Esophagus muscularis mucosa (tissue), 4 donors: ENCODE data around the gene HAVCR1. TPM values are rescaled to one million over a fixed set of nuclear protein-coding genes. Genes with fewer than 3 reads are reported as not detected.
A peak's percentile ranks its signal among the peaks of the same experiment; 100 is the strongest.

Experiments used
- DNase-seq: peaks from one replicate; pipeline ENCODE4 v3.0.0-alpha.2; 2017; ENCODE audit errors: extremely low spot score
- H3K27ac ChIP-seq, 4 donors: fragments of 200-600 bp; sonication (generic); replicated peaks in 1 of 4; 1 replicate in 3 of 4; 2 replicates in 1 of 4; pipeline ENCODE4 v1.5.1; 2016 to 2019; ENCODE audit warnings: mild to moderate bottlenecking in 1 of 4
- H3K27me3 ChIP-seq, 4 donors: fragments of 200-600 bp; sonication (generic); one replicate each; pipeline versions ENCODE4 v1.5.1 to v1.6.0; 2016 to 2019
- H3K36me3 ChIP-seq, 4 donors: fragments of 200-600 bp; sonication (generic); one replicate each; pipeline ENCODE4 v1.5.1; 2016 to 2019
- H3K4me1 ChIP-seq, 4 donors: fragments of 200-600 bp; sonication (generic); one replicate each; pipeline ENCODE4 v1.5.1; 2016 to 2019
- H3K4me3 ChIP-seq, 4 donors: fragments of 200-600 bp; sonication (generic); 1 replicate in 2 of 4; 2 replicates in 2 of 4; pipeline ENCODE4 v1.5.1; 2016 to 2019; ENCODE audit warnings: mild to moderate bottlenecking in 4 of 4, moderate library complexity in 1 of 4
- H3K9me3 ChIP-seq, 4 donors: fragments of 200-600 bp; sonication (generic); 1 replicate in 3 of 4; 2 replicates in 1 of 4; pipeline ENCODE4 v1.5.1; 2016 to 2019
- EP300 ChIP-seq: sonication (generic); formaldehyde crosslinking; IDR thresholded peaks from one replicate; pipeline ENCODE4 v1.6.1; 2017; ENCODE audit warnings: antibody characterized with exemption
- POLR2A ChIP-seq: fragments of 450-650 bp; IDR thresholded peaks from one replicate; pipeline ENCODE4 v1.6.1; 2017; ENCODE audit warnings: antibody characterized with exemption, moderate library complexity, mild to moderate bottlenecking, low read depth
- POLR2AphosphoS5 ChIP-seq, 2 donors: sonication (generic); formaldehyde crosslinking; IDR thresholded peaks; one replicate each; pipeline ENCODE4 v1.6.1; 2017; ENCODE audit warnings: antibody characterized with exemption in 2 of 2
- WGBS: methylation state at CpG from one replicate; pipeline ENCODE4 v1.1.5; 2018; 5-methylcytosine and 5-hydroxymethylcytosine counted together
- intact Hi-C: fragments of 100-400 bp; cut with DNase I; formaldehyde crosslinking; loops from one replicate; pipeline ENCODE4 v1.15.1; 2023
- total RNA-seq, 4 donors: library from RNA; depleted of rRNA; stranded (reverse); fragments of >200 nt; gene quantifications; one replicate each; pipeline versions ENCODE4 v1.1.0 to v1.2.1, GENCODE V29; 2016
- TF ChIP-seq, protein P1 (sequence below), 3 experiments: fragments of 200-600 bp in 2 of 3; fragments of 450-650 bp in 1 of 3; sonication (generic) in 2 of 3; IDR thresholded peaks; one replicate each; pipeline ENCODE4 v1.5.1; 2017 to 2019; ENCODE audit warnings: antibody characterized with exemption in 3 of 3, mild to moderate bottlenecking in 2 of 3, moderate library complexity in 1 of 3

Gene HAVCR1
- total RNA-seq, result under 1 TPM in 1 of 4 donors, not detected in 3; 0.17 TPM

DNA sequence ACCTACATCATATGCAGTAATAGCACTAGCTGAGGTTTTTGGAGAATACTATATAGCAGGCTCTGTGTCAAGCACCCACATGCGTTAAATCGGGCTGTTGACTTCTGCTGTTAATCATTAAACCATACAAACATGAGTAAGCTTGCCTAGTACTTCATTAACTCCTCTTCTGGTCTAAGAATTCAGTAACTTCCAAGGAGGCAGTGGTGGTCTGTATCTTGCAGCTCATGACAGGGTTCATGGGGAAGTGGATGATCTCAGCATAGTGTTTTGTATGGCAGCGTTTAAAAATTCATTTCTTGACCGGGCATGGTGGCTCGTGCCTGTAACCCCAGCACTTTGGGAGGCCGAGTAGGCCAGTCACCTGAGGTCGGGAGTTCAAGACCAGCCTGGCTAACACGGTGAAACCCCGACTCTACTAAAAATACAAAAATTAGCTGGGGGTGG, at the start of gene HAVCR1:
Gene HAVCR1 (minus strand): TSS at position 24 of the 447 bp plus-strand sequence. CDS start 1,173 bp downstream, outside the sequence.
- H3K27me3 ChIP-seq, result no peaks in the 10 kb centered on the region
- no peak for TF ChIP-seq POLR2A
- TF ChIP-seq, protein P1, sequence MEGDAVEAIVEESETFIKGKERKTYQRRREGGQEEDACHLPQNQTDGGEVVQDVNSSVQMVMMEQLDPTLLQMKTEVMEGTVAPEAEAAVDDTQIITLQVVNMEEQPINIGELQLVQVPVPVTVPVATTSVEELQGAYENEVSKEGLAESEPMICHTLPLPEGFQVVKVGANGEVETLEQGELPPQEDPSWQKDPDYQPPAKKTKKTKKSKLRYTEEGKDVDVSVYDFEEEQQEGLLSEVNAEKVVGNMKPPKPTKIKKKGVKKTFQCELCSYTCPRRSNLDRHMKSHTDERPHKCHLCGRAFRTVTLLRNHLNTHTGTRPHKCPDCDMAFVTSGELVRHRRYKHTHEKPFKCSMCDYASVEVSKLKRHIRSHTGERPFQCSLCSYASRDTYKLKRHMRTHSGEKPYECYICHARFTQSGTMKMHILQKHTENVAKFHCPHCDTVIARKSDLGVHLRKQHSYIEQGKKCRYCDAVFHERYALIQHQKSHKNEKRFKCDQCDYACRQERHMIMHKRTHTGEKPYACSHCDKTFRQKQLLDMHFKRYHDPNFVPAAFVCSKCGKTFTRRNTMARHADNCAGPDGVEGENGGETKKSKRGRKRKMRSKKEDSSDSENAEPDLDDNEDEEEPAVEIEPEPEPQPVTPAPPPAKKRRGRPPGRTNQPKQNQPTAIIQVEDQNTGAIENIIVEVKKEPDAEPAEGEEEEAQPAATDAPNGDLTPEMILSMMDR (IDR thresholded peaks at IDR 0.05), result no peak
- TF ChIP-seq POLR2AphosphoS5 (IDR thresholded peaks at IDR 0.05), result no peak
- no peak for TF ChIP-seq EP300
- no peaks in the 10 kb centered on the region for H3K9me3 ChIP-seq
- H3K4me1 ChIP-seq, result no peaks in the 10 kb centered on the region
- no peak within 1 kb of the TSS for H3K4me3 ChIP-seq
- H3K36me3 ChIP-seq, result no peaks in the 10 kb centered on the region
- intact Hi-C loops, result no loop called here
- whole genome bisulfite sequencing, result 87% methylated on average over 9 of the region's 9 CpGs
- H3K27ac ChIP-seq, result no peak within 1 kb of the TSS
- DNase-seq, result no peak

DNA sequence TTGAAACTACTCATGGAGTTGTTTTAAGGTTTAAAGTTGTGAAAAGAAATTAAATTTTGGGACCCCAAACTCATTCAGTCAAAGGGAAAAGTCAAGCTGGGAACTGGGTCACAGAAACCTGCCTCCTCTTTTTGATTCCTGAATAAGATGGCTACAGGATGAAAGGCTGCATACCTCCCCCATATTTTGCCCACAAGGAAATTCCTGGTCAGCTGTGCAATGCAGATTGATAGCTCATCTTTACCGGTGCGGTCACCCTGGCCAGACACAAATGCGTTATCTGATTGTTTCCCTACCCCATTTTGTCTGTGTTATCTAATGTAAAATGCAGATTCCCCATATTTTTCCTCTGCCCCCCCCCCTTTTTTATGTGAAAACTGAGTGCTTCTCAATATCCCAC, 48.6 kb upstream of the HAVCR1 start:
- intact Hi-C loops, result no loop called here
- TF ChIP-seq EP300 (no peak), POLR2A (no peak), POLR2AphosphoS5 (IDR thresholded peaks at IDR 0.05) (no peak)
- TF ChIP-seq, protein P1 (IDR thresholded peaks at IDR 0.05), result no peak
- H3K36me3 ChIP-seq, result no peaks in the 10 kb centered on the region
- WGBS, result 67% methylated on average over 3 of the region's 3 CpGs
- no peaks in the 10 kb centered on the region for H3K4me1 ChIP-seq
- no peaks in the 10 kb centered on the region for H3K9me3 ChIP-seq
- no peak overlapping the region for H3K27ac ChIP-seq
- peak overlapping the region in 3 of 4 donors; percentile 4 to 28 (median 22) for H3K4me3 ChIP-seq
- H3K27me3 ChIP-seq, result no peaks in the 10 kb centered on the region
- DNase-seq, result no peak

DNA sequence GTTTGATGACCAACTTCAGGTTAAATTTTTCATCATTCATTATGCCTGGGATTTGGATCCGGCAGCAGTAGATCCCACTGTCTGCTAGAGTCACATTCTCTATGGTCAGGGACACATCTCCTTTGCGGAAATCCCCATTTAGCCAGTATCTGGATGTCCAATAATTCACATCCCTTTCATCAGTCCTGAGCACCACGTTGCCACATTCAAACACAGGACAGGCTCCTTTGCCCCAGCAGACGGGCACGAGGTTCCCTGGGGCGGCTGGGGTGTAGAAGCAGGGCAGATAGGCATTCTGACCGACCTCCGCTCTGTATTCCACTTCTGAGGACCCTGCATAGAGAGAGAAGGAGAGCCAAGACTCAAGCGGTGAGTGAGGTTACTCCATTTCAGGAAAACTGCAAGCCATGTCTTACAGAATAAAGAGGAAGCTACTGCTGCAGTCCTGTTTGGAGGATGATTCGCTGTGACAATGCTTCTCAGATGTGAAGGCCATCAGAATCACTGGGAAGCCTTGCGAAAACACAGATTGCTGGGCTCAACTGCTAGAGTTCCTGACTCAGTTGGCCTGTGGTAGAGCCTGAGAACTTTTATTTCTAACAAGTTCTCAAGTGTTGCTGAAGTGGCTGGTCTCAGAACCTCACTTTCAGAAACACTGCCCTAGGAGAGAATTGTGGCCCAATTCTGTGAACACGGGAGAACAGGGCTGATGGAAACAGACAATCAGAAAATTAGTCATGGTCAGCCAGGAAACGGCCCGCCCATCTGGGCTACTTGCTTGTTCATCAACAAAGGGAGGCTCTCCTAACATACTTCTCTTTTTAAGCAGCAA, 47.9 kb upstream of the HAVCR1 start:
- no peaks in the 10 kb centered on the region for H3K36me3 ChIP-seq
- DNase-seq, result no peak
- TF ChIP-seq, protein P1 (IDR thresholded peaks at IDR 0.05), result no peak
- no peak for TF ChIP-seq POLR2AphosphoS5 (IDR thresholded peaks at IDR 0.05)
- no peak for TF ChIP-seq EP300
- no peak for TF ChIP-seq POLR2A
- no peak overlapping the region for H3K4me3 ChIP-seq
- intact Hi-C loops, result no loop called here
- H3K4me1 ChIP-seq, result no peaks in the 10 kb centered on the region
- H3K27me3 ChIP-seq, result no peaks in the 10 kb centered on the region
- H3K9me3 ChIP-seq, result no peaks in the 10 kb centered on the region
- H3K27ac ChIP-seq, result peak overlapping the region in 3 of 4 donors; percentile 31 to 53 (median 45)
- WGBS, result 73% methylated on average over 13 of the region's 14 CpGs

DNA sequence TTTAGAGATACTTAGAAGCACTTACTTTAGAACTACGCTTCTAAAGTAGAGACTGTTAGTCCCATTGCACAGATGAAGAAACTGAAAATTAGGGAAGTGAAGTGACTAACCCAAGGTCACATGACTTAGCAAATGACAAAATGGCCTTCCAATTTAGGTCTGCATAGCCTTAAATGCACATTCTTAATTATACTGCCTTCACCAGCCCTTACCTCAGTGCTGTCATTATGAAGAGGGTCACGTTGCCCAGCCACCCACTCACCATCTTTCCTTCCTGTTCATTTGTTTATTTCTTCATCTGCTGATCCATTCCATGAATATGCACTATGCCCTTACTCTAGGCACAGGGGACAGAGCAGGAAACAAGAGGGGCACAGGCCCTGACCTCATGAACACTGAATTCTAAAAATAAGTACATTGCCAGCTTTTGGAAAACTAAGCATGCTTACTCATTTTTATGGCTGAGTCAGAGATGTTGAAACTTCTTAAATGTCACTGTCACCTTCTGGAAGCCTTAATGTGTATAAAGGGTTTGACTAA, 41.3 kb upstream of the HAVCR1 start:
- intact Hi-C loops, result no loop called here
- DNase-seq, result no peak
- WGBS, result 63% methylated on average over 2 of the region's 2 CpGs
- H3K4me3 ChIP-seq, result no peak overlapping the region
- H3K36me3 ChIP-seq, result no peaks in the 10 kb centered on the region
- TF ChIP-seq EP300 (no peak), POLR2AphosphoS5 (IDR thresholded peaks at IDR 0.05) (no peak), POLR2A (no peak)
- TF ChIP-seq, protein P1 (IDR thresholded peaks at IDR 0.05), result no peak
- no peak overlapping the region for H3K27ac ChIP-seq
- H3K9me3 ChIP-seq, result no peaks in the 10 kb centered on the region
- H3K27me3 ChIP-seq, result no peaks in the 10 kb centered on the region
- peaks cover 0 to 5% (median 0%) of the 10 kb centered on the region in 4 donors for H3K4me1 ChIP-seq
